HG03460 (cell line): ENCODE measurements around the gene DIPK1C.
"Not testable (repeated sequence)": the region's sequence is repeated elsewhere in the genome, so short reads cannot be mapped to it uniquely, and the experiment has no call there.

Experiments used
- ATAC-seq: cut with Tn5 transposase; IDR thresholded peaks from one replicate; pipeline ENCODE4 v1.9.1; 2021; ENCODE audit not compliant: unreplicated experiment

The DIPK1C gene

DNA sequence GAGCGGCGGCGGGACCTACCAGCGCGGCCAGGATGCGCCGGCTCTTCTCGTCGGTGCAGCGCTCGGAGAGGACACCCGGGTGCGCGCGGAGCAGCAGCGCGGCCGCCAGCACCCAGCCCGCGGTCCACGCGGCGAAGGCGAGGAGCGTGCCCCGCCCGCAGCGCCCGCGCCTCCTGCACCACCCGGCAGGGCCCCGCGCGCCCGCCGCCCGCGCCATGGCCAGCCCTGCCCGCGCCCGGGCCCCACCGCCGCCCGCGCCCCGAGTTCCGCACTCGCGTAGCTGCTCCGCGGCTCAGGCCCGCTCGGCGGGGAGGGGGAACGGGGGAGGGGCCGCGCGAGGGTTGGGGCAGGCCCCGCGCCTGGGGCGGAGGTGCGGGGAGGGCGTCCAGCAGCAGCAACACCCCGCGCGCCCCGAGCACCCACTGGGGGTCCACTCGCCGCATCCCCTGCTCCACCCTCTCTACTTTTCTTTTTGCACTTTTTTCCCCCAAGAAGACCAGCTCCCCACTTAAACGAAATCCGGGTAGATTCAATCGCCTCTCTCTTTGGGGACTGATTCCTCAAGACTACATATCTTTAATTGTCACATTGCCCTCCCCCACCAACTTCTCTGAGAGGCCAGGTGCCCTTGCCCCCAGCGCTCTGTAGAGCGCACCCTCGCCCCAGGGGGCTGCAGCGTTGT, at the start of gene DIPK1C:
Gene DIPK1C (minus strand): TSS at position 266 of the 682 bp plus-strand sequence. CDS start 49 bp downstream, at position 217.
- no peak for ATAC-seq

DNA sequence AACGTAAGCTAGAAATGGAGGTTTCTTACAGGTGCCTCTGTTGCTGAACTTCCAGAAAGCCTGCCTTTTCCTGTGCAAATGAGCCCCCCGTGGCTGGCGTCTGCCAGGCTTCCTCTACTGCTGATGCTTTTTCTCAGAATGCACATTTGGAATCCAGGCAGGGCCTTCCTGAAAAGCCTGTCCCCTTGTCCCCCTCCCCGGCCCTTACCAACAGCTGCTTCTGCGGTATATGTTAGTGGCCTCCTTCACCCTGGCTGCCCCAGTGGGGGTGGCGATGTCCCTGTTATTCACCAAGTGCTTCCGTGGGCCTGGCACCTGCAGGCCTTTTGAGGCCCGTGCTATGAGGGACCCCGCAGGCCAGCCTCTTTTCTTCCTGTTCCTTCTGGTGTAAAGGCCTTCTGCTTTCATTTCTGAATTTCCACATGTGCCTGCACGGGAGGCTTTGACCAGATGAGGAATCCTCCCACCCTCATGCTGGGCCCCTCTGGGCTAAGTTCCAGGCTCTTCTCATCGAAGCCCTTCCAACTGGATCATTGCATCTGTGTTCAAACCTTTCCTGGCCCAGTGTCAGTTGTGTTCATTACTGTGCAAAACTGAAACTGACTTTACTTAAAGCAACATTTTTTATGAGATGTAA, 49.5 kb upstream of the DIPK1C start:
- ATAC-seq = no peak

- no peak for ATAC-seq
Measured at GRCh38 chr18:74505776-74506175, 48.7 kb upstream of the DIPK1C start.

DNA sequence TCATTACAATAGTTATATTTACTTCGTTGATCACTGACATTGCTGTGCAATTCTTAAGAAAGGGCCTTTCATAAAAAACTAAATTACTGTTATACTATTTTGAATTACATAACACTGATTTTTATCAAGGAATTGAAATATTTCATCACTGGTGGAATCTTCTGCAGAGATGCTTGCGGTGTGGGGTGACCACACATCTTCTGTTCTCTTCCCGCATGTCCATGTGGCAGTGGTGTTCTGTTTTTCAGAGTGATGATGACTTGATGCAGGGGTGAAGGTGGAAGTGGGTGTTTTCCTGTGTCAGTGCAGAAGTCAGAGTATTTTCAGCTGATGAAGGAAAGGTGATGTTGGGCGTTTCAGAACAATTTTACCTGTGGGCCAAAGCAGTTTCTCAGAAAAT, 46.0 kb upstream of the DIPK1C start:
- no peak for ATAC-seq

DNA sequence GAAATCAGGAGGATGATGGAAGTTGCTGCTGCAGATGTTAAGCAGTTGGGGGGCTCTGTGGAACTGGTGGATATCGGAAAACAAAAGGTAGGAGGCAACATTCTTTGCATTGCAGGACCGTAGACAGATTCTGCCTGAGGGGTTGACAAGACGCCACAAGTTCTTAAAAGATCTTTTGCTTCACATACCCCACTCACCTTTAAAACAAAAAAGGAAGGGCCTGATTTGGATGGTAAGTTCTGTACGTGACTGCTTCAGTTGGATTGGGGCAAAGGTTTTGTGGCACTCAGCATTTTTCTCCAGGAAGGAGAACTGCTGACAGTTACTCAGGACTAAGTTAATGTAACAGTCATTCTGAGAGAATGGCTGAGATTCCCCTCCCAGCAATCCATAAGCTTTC, 44.3 kb upstream of the DIPK1C start:
- ATAC-seq = no peak

DNA sequence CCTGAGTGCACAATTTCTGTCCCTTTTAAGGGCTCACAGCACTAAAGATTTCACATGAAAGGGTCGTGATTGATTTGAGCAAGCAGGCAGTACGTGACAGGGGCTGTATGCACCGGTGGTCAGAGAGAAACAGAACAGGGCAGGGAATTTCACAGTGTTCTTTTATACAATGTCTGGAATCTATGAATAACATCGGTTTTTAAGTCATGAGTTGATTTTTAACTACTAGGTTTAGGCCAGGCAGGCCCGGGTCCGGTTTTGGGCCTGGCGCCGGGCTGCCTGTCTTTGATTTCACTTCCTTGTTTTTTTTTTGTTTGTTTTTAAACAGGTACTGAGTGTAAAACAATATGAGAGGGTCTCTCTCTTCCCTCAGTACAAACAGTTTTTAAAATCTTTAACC, 43.7 kb upstream of the DIPK1C start:
- not testable (repeated sequence) for ATAC-seq

DNA sequence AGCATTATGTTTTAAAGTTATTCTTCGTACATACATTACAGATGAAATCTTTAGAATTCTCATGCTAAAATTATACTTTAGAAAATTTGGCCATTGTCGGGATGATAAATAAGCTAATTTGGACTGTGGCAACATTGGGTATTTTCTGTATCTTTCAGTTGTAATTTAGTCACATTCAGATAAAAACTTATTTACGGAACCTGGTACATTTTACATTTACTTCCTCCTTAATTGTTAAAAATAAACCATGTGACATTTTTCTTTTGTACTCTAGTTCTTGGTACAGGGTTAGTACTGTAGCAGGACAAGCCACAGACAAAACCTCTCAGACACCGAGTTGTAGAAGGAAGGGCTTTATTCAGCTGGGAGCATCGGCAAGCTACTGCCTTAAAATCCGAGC, 43.3 kb upstream of the DIPK1C start:
- no peak for ATAC-seq

DNA sequence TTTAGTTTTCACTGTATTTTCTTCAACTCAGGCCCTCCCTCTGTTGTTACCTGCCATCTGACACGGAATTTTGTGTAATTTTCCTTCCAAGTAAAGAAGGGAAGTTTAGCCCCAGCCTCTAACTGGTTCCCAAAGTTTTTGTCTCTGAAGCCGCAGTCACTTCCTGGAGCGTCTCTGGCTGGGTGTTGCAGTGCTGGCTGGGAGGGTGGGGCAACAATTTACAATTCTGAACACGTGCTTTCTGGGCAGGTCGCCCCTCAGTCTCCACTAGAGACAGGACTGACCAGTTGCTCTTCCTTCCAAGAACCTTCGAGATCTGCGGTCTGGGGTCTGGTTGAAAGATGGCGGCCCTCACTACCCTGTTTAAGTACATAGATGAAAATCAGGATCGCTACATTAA, 42.5 kb upstream of the DIPK1C start:
- ATAC-seq = peak; percentile 36

- ATAC-seq = peak; percentile 35
Measured at GRCh38 chr18:74498712-74499627, 41.9 kb upstream of the DIPK1C start.

DNA sequence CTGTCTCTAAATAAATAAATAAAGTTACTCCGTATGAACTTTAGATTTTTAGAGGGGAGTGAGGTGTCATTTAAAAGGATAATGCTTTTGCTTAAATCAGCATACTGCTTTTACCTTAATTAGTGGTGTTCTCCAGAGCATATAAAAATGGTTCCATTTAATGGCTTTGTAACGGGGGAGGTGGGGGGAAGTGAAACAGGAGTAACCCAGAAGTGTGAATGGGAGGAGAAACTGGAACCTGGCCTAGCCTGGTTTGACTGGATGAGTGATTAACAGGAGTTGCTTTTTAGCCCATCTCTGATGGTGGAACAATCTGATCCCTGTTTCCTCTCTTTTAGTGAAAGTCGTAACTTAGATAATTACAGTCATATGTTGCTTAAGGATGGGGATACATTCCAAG, 40.7 kb upstream of the DIPK1C start:
- ATAC-seq = no peak

- no peak for ATAC-seq
Measured at GRCh38 chr18:74497324-74497676, 40.2 kb upstream of the DIPK1C start.

DNA sequence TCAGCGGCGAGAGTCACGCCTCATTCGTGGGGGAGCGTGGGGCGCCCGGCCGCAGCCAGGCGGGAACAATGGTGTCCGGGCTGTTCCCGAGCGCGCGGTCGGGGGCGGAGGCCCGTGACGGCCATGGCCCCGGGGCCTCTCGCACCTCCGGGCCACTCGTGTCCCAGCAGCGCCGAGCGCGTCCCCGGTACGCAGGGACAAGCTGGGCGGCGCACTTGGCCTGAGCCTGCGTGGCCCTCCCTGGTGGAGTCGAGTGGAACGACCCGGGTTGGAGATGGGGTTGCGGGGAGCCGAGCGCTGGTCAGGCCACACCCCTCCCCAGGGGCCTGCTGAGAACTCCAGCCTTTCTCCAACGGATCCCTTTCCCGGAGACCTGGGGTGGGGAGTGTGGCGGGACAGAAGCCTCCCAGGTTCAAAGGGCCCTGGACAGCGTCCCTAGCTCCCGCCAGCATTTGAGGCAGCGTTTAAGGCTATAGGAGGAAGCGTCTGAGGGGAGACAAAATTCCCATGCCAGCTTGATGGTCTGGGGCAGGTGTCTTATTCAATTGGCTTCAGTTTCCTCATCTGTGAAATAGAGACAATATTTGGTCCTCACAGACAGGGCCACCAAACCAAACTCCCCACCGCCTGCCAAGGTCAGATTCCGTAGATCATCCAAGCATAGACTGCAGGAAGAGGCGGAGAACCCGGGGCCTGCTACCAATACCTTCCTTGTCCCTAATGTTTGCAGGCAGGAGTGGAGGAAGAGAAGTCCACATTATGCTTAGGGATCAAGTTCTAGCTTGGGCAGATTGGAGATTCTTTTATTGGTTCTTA, 39.6 kb upstream of the DIPK1C start:
- peak; percentile 20 for ATAC-seq

- ATAC-seq = peak; percentile 67
Measured at GRCh38 chr18:74495581-74496507, 38.7 kb upstream of the DIPK1C start, which contains the start of gene CNDP2. Gene CNDP2, plus strand, starts transcription at chr18:74496363. Its CDS starts 3,611 bp downstream, at chr18:74499974.

GRCh38 chr18:74494514-74494913, 37.4 kb upstream of the DIPK1C start:
- ATAC-seq = no peak

DNA sequence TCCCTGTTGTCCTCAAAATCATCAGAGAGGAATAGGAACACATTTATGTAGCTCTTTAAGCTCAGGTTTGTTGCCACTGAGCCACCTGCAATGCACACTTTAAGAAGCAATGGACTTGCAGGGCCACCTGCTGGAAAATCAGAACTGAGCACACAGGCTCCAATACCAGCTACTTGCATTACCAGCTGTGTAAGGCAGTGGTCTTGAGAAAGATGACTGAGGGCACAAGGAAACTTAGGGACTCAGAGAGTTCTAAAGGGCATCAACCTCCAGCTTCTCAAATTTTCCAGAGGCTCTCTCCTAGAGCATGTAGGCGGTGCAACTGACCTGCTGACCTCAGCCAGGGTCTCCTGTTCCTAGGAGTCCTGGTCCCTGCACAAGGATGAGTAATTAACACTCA, 36.6 kb upstream of the DIPK1C start:
- no peak for ATAC-seq

DNA sequence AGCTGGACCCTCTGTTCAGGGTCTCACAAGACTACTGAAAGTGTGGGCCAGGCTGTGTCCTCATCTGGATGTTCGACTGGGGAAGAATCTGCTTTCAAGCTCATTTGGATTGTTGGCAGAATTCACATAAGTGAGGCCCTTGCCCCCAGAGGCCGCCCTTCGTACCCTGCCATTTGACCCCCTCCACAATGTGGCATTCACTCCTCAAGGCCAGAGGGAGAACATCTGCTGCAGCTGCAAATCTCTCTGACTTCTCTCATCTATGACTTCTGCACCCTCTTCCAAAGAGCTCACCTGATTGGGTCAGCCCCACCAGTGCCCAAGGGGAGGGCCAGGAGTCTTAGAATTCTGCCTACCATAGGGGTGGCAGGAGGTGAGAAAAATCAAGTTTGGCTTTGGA, 35.2 kb upstream of the DIPK1C start:
- no peak for ATAC-seq

DNA sequence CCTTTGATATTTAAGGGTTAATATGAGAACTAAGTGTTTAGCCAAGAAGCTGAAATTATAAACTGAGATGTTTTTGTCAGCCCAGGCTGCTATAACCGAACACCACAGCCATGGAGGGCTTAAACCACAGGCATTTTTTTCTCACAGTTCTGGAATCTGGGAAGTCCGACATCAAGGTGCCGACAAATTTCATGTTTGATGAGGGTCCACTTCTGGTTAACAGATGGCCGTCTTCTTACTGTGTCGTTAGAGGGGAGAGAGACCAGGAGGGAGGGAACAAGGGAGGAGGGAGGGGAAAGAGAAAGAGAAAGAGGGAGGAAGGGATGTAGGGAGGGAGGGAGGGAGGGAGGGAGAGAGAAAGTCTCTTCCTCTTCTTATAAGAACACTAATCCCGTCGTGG, 32.6 kb upstream of the DIPK1C start:
- no peak for ATAC-seq

DNA sequence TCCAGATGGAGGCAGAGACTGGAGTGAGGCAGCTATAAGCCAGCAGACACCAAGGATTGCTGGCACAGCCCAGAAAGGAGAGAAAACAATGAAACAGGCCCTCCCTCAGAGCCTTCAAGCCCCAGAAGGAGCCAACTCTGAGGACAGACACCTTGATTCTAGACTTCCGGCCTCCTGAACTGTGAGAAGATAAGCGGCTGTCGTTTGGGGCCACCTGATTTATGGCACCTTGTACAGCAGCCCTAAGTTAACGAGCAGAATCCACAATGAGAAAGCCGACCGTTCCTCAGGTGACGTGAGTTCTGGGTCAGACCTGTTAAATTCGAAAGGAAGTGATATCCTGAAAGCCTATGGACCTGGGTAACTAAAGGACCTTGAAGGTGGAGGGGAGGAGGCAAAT, 31.8 kb upstream of the DIPK1C start:
- no peak for ATAC-seq

DNA sequence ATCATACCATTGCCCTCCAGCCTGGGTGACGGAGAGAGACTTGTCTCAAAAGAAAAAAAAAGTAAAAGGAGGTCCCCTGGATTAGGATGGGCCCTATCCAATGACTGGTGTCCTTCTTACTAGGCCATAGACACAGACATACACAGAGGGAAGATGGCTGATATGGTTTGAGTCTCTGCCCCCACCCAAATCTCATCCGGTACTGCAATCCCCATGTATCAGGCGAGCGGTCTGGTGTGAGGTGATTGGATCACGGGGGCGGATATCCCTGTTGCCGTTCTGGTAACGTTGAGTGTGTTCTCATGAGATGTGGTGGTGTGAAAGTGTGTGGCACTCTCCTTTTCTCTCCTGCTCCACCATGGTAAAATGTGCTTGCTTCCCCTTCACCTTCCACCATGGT, 31.2 kb upstream of the DIPK1C start:
- no peak for ATAC-seq
